NCI-H2029 treated with DMSO at 0.1 percent for 48 hours (cell line): Measurements from ENCODE around the gene PPP4R4.
"Not testable (repeated sequence)": the region's sequence is repeated elsewhere in the genome, so short reads cannot be mapped to it uniquely, and the experiment has no call there.

ENCODE experiments used
- DNase-seq: peaks from one replicate; lab custom pipeline; 2025; lab: John Stamatoyannopoulos, UW

PPP4R4 gene

DNA sequence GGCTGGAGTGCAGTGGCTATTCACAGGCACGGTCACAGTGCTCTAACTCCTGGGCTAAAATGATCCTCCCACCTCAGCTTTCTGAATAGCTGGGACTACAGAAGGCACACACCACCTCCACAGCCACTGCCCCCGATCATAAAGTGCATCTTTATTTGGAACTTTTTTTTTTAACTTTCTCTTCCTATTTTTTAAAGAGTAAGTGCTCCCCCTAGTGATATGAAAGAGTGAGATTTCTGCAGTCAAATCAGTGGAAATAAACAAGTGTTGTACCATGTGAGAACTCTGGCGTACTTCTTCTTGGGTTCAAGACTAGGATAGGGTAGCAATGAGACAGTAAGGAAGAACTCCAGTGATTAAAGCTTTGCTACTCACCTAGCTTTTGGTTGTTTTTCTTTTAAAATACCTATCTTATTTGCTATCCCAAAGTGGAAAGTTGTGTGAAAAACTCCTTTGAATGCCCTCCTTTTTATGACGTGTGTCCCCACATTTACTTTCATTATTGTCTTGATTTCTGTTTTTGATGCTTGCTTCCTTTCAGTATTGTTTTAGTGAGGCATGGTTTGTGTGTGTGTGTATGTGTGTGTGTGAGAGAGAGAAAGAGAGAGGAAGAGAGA, 6.6 kb downstream of the PPP4R4 start:
- no peak for DNase-seq

DNA sequence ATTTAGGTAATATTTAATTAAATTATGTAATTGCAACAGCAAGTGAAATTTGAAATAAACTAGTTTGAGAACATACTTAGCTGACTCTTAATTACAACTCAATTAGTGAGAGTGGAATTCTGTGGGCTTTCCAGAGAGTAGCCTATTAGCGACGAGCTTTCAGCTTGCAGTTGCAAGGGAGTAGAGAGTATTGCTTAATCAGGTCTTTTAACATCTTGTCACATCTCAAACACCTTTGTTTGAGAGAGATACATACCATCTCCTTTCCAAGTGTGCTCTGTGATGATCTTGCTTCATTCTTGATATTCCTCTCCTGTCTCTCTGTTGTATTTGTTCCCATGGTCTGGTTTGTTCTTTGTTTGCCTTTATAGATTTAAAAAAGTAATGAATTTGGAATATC, 7.7 kb downstream of the PPP4R4 start:
- no peak for DNase-seq

DNA sequence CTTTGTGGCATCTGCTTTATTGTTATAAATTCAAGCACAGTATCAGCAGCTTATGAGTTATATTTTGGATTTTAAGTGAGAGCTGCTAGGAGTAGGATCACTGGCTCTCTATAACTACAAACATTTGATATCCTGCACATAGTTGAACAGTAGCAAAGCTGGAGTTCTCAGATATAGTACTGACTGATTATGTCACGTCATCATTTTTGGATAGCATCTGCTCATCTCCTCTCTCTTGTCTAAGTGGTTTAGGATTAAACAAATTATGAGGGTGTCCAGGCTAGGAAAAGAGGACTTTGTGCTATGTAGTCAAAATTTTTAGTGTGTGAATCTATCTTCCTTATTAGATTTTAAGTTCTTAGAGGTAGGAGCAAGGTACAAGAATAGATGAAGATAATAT, 18.4 kb downstream of the PPP4R4 start:
- no peak for DNase-seq

DNA sequence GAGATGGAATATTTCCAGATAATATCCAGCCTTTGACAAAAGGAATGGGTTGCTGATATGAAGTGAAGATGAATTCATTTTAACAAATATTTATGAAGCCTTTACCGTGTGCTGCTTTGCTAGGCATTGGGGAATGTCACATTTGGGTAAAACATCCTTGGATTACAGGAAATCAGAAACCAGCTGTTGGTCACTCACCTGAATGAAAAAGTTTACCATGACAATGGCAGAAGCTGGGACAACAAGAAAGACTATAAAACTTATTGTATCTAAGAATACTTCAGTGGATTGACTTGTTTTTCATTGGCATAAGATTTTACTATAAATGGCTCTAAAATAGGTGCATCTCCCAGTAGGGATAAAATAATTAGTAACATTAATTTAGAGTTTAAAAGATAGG, 19.7 kb downstream of the PPP4R4 start:
- DNase-seq = no peak

DNA sequence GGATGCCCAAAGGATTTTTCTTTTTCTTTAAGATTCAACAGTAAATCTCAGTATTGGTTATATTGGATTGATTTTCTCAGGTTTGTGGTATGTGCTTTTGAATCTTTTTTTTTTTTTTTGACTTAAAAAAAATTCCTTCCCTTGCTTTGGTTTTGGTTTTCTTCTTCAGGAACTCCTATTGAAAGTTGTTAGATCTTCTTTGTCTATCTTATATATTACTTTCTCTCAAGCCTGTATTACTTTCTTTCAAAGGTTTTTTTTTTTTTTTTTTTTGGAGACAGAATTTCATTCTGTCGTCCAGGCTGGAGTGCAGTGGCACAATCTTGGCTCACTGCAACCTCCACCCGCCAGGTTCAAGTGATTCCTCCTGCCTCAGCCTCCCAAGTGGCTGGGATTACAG, 21.9 kb downstream of the PPP4R4 start:
- no peak for DNase-seq

DNA sequence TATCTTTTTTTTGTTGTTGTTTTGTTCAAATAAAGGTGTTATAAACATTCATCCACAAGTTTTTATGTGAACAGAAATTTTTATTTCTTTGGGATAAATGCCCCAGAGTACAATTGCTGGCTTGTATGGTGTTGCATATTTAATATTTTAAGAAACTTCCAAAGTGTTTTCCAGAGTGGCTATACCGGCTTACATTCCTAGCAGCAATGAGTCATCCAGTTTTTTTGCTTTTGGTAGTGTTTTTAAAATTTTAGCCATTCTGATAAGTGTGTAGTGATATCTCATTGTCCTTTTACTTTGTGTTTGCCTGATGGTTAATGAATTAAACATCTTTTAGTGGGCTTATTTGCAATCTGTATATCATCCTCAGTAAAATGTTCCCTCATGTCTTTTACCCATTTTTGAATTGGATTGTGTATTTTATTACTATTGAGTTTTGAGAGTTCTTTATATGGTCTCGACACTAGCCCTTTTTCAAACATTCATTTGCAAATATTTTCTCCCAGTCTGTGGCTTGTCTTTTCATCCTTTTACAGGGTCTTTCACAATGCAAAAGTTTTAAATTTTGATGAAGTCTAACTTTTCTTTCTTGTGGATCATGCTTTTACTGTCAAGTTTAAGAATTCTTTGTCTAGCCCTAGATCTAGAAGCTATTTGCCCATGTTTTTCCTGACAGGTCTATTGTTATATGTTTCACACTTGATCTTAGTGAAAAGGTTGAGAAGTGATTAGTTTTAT, 29.5 kb downstream of the PPP4R4 start:
- no peak for DNase-seq

DNA sequence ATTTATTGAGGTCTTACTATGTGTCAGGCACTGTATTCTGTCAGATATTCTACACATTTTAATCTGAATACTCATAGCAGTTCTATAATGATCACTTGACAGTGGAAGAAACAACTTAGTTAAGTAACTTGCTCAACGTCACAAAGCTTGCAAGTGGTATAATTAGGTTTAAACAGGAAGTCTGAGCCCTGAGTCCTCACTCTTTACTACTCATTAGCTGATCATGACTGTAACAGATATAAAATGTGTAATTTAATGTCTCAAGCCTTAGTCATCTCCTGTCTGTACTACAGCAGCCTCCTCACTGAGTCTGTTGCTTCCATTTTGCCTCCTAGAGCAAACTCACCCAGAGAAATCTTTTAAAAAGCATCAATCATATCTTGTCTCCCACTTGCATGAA, 38.9 kb downstream of the PPP4R4 start:
- DNase-seq = no peak

DNA sequence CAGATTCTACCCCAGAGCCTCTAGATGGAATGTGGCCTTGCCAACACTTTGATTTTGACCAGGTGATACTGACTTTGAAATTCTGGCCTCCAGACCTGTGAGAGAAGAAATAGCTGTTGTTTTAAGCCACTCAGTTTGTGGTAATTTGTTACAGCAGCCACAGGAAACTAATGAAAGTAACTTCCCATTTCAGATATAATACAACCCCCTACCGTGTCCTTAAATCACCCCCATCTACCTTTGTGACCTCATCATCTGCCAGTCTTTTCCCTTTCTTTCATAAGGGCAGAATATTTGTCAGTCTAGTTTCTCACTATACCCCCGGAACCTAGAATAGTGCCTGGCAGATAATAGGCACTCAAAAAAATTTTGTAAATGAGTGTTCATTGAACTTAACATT, 39.6 kb downstream of the PPP4R4 start:
- DNase-seq = no peak

DNA sequence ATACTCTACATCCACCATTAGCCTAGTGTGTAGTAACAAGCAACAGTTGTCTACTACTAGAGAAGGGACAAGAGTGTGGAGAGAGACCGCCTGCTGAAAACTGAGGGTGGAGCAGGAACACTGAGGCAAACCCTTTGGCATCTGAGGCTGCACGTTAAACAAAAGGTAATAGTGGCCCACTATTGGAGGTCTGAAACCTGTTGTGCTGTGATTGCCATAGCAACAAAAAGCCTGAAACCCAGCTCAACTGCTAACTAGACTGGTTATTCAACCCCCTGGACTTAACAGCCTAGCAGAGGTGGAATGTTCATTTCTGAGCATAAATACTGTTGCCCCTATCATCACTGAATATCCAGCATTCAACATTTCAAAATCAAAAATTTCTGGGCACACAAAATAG, 43.0 kb downstream of the PPP4R4 start:
- no peak for DNase-seq

DNA sequence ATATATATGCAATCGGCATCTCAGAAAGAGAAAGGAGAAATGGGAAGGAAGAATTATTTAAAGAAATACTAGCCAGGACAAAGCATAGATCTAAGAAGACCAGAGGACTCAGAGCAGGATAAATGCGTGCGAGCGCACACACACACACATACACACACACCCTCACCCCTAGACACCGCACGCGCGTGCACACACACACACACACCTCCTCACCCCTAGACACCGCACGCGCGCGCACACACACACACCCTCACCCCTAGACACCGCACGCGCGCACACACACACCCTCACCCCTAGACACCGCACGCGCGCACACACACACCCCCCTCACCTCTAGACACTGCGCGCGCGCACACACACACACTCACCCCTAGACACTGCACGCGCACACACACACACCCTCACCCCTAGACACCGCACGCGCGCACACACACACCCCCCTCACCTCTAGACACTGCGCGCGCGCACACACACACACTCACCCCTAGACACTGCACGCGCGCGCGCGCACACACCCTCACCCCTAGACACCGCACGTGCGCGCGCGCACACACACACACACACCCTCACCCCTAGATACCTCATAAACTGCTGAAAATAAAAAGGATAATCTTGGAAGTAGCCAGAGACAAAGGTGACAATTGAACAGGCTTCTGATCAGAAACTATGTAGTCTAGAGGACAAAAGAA, 44.2 kb downstream of the PPP4R4 start:
- not testable (repeated sequence) for DNase-seq

DNA sequence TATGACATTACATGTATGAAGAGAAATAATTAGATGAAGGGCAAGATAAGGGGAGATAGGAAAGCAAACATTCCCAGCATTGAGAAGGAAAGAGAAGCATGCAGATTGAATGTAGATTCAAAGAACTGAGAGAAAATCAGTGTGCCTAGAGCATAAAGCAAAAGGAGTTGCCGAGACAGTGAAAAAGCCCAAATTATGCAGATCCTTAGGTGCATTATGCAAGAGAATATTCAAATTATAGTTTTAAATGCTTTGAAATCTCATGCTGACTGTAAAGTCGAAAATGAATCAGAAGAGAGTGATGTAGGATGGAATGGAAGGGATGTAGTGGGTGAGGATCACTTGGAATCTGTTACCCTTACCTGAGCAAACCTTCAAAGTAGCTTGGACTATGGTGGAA, 49.9 kb downstream of the PPP4R4 start:
- no peak for DNase-seq

DNA sequence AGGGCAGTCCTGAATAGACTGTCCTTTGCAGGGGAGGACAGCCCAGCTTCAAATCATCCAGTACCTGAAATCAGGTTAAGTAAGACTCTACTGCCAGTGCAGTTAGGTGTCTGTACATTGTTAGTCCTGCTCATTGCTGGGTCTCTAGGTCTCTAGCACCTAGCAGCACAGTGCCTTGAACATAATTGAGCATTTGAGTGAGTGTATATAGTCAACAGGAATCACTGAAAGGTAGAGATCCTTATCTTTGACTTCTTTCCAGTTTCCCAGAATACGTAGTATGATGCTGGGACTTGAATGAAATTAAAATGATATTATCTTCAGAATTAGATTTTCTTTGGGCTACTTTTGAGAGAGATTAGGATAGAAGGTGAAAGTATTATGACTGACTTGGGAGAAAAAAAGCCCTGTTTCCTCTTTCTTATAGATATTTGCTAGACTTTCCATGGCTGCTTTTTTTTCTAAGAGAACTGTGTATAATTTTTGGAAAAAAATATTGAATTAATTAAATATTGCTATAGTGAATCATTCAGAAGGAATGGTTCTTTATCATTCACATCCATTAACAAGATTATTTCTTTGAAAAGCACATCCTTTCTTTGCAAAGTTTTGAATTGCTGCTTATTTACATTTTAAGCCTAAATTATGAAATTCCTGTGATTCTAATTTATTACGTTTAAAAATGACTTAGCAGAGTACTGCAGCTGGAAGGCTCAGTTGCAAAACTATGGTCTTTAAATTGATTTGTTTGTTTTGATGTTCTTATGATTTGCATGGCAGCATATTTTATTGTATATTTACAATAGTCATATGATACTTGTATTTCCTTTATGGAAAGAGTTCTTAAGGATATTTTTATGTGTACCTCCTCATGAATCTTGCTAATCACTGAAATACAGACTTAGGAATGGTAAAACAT, 51.6 kb downstream of the PPP4R4 start:
- DNase-seq = no peak

DNA sequence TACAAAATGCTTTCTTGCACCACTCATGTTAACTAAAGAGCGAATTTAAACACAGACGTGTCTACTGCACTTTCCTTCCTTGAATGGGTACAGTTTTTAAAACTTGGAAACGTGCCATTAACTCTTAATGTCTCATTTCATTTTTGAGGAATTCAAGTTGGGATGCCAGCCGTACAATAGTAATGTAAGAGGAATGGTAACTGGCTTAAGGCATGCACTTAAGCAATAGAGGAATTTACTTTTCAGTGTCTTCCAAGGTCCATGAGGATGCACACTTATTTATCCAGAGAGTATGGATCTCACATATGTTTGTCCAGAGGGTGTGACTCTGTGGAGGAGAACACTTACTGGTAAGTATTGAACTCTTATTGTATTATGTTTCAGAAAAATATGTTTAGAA, 52.9 kb downstream of the PPP4R4 start:
- DNase-seq = no peak

DNA sequence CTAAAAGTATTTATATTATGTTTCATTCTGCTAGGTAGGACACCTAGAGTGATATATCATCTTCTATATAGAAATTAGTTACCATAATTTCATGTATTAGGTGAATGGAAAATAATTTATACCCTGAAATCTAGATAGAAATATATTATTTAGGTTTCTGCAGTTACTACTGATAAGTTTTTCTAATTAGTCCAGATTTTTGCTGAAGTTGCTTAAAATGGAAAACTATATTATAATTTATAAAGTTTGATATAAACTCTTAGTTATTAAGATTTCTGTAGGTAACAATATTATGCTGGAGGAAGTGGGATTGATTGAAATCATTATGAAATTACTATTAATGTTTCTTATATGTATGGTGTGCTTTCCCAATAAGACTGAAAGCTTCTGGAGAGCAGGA, 62.9 kb downstream of the PPP4R4 start:
- no peak for DNase-seq

DNA sequence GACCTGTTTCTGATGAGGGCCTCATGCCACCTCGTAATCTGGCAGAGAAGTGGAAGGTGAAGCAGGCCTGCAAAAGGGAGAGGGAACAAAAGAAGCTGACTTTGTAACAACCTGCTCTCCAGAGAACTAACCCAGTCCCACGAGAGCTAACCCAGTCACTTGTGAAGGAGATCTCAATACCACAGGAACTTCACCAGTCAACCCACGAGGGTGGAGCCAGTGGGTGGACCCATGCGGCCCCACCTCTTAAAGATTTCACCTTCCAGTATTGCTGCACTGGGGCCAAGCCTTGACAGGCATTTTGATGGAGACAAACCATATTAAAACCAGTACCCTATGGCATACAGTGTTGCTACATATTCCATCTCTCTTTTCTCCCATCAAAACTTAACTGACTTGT, 63.9 kb downstream of the PPP4R4 start:
- no peak for DNase-seq

DNA sequence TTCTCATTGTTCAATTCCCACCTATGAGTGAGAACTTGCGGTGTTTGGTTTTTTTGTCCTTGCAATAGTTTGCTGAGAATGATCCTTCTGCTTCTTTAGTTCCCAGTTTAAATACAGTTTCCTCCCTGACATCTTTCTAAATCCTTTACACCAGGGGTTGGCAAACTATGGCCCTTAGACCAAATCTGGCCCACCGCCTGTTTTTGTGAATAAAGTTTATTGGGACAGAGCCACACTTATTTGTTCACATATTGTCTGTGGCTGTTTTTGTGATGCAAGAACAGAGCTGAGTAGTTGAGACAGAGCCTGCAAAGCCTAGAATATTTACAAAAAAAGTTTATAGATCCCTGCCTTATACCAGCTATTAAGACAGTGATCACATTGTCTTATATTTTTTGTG, 65.3 kb downstream of the PPP4R4 start:
- no peak for DNase-seq

DNA sequence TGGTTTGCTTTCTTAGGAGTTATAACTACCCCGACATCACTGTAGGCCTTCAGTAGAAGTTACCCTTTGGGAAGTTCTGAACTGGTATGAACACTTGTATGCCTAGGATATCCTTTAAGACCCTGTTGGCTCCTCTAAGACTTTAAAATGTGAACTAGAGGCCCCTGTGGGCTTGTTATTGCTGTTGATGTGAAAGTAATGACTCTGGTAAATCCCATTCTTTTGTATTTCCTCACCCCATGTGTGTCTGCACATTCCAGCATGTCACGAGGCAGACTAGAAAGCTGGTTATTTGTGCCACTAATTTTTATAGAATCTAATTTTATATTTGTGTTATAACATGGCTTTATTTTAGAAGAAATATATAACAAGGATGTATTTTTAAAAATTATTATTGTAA, 70.1 kb downstream of the PPP4R4 start:
- DNase-seq = no peak

DNA sequence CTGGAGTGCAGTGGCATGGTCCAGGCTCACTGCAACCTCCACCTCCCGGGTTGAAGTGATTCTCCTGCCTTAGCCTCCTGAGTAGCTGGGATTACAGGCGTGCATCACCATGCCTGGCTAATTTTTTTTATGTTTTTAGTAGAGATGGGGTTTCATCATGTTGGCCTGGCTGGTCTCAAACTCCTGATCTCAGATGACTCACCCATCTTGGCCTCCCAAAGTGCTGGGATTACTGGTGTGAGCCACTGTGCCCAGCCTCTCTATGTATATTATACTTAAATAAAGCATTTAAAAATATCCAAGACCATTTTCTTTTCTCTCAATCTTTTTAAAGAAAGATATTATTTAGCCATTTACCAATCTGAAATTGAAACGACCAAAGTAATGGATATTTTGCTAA, 90.1 kb downstream of the PPP4R4 start:
- DNase-seq = not testable (repeated sequence)

DNA sequence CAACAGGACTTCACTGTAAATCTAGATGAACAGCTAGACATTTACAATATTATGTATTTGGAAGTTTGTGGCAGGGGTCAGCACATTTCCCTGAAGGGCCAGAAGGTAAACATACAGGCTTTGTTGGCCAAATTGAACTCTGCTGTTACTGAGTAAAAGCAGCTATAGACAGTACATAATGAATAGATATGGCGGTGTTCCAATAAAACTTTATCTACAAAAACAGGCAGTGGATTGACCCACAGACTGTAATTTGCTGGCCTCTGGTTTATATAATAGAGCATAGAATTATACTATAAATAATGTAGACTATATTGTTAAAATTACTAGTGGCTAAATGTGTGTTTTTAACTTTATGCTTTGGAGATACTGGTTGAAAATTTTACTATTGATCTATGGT, 93.2 kb downstream of the PPP4R4 start:
- no peak for DNase-seq

DNA sequence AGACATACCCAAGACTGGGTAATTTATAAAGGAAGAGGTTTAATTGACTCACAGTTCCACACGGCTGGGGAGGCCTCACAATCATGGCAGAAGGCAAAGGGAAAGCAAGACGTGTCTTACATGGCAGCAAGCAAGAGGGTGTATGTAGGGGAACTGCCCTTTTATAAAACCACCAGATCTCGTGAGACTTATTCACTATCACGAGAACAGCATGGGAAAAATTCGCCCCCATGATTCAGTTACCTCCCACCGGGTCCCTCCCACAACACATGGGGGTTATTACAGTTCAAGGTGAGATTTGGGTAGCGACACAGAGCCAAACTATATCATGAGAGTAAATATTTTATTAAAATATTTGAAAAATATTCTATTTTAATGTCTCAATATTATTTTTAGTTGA, 94.5 kb downstream of the PPP4R4 start:
- not testable (repeated sequence) for DNase-seq

DNA sequence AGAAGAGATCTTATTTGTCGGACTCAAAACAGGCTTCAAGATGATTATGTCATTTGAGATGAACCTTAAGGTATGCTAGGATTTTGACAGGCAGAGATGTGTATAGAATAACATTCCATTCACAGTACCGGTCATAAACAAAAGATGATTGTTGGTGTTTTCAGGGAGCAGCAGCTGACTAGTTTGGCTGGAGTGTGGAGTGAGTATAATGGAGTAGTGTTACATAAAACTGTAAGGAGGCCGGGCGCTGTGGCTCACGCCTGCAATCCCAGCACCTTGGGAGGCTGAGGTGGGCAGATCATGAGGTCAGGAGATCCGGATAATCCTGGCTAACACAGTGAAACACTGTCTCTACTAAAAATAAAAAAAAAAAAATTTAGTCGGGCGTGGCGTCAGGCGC, 95.0 kb downstream of the PPP4R4 start:
- DNase-seq = no peak

DNA sequence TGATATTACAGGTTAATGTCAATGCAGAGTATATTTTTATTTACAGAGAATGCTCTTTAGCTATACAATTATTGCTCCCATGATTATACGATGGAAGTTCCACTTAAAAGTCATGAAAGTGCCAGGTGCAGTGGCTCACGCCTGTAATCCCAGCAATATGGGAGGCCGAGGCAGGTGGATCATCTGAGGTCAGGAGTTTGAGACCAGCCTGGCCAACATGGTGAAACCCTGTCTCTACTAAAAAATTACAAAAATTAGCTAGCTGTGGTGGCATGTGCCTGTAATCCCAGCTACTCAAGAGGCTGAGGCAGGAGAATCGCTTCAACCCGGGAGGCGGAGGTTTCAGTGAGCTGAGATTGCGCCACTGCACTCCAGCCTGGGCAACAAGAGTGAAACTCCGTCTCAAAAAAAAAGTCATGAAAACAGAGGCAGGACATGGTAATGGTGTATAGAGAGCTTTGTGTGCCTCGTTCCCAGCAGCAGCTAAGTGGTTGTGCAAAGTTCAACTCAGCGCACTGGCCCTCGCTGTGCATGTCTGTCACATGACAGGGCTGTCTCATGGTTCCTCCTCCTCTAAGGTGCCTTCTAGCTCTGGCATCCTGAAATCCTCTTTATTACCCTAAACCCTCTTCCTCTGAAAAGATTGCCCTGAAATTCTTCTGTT, 102.9 kb downstream of the PPP4R4 start:
- DNase-seq = not testable (repeated sequence)
